ENCODE data around the gene WFIKKN1. TPM values are rescaled to one million over a fixed set of nuclear protein-coding genes. Genes with fewer than 3 reads are reported as not detected.

The WFIKKN1 gene
- total RNA-seq, 2 donors from 2014 or later: 0.45 to 0.53 TPM

DNA sequence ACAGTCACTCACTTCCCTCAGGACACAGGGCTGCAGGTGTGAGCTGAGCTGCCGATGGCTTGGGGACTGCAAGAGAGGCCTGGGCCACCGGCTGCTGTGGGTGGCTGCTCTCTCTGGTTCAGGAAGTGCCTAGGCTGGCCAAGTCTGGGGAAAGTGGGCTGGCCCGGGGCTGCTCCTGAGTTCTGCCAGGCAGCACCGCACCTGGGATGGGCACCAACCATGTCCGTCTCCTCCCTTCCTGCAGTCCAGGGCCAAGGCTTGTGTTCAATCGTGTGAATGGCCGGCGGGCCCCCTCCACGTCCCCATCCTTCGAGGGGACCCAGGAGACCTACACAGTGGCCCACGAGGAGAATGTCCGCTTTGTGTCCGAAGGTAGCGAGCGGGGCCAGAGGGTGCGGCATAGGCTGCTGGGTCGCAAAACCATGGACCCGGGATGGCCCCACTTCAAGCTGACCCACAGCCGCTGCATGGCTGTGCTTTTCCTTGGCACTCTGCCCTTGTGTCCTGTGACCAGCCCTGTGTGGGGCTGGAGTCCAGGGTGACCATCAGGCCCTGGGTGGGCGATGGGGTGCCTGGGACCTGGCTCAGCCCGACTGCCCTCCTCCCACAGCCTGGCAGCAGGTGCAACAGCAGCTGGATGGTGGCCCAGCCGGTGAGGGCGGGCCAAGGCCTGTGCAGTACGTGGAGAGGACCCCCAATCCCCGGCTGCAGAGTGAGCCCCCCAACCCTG is 16.6 kb downstream of the WFIKKN1 start:
- Mint-ChIP-seq H3K9me3 (no peaks in the 10 kb centered on the region), H3K4me1 (peaks cover 8% of the 10 kb centered on the region), H3K36me3 (ENCODE audit: low read depth) (peaks cover 11% of the 10 kb centered on the region), H3K4me3 (peak overlapping the region; percentile 73), H3K27me3 (no peaks in the 10 kb centered on the region), H3K27ac (no peak overlapping the region)
- no peak for ATAC-seq (replicated peaks)

DNA sequence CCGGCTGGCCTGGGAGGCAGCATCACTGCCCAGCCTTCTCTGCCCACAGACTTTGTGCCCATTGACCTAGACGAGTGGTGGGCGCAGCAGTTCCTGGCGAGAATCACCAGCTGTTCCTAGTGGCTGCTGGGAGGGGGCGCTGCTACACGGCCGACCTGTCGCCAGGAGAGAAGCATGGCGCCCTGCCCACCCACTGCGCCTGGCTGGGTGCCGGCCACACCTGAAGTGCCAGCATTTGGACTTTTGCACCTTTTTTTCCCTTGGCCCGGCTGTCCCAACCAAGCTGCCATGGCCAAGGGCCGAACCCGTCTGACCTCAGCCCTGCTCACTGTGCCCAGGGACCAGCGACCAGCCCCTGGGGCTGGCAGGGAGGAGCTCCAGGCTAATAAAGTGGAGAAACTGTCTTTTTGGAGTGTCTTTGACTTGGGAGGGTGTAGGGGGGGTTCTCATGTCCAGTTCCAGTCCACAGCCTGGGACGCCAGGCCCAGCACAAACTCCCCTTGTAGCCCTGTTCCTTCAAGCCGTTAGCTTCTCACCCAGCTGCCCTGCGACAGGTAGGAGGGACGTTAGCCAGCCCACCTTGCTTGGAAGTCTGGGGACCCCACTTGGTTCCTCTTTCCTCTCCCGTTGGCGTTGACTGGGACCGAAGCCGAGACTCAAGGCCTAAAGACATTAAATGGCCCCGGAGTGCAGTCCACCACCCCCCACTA is 17.4 kb downstream of the WFIKKN1 start:
- peak; percentile 22 for ATAC-seq (replicated peaks)
- Mint-ChIP-seq H3K27ac (peak overlapping the region; percentile 46), H3K36me3 (ENCODE audit: low read depth) (peaks cover 11% of the 10 kb centered on the region)

DNA sequence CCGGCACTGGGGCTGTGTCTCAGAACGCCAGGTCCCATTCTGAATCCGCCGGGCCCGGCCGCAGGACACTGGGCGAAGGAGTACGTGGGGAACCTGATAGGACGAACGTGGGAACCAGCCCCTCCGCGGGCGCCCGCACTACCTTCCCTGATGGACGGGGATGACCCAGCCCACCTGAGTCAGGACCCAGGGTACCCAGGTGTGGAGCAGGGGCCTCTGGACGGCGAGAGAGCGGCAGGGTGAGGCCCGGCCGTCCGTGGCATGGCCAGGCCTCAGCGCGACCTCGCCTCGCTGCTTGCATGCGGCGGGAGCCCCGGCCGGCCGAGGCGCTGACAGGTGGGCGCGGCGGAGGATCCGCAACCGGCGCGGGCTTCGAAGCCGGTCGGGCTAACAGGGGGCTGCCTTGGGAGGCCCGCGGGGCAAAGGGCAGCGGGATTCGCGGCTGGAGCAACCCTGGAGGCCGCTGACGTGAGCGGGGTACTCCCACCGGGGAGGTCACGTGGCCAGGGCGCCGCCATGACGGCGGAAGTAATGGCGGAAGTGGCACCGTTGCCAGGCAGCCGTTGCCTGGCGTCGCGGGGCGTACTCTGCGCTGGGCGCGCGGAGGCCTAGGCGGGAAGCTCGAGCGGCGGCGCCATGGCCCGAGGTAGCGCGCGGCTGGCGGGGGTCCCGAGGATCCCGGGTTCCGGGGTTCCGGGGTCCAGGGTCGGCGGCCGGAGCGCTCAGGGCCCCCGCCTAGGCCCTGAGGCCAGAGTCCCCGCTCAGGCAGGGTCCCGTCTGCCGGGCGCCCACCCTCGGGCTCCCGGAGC is 18.2 kb downstream of the WFIKKN1 start, which contains the start of gene WDR90:
TSS of gene WDR90 (plus strand) at position 585 of the 809 bp plus-strand sequence. CDS start at position 637, 52 bp downstream.
- Mint-ChIP-seq H3K9me3 (no peaks in the 10 kb centered on the region), H3K27ac (peak within 1 kb of the TSS; percentile 46), H3K4me1 (peaks cover 7% of the 10 kb centered on the region), H3K36me3 (ENCODE audit: low read depth) (peaks cover 6% of the 10 kb centered on the region), H3K27me3 (no peaks in the 10 kb centered on the region), H3K4me3 (peak within 1 kb of the TSS; percentile 73)
- ATAC-seq (replicated peaks): peak; percentile 97

More for the DNA sequence above, 17.4 kb downstream of the WFIKKN1 start:
- Mint-ChIP-seq H3K9me3 (no peaks in the 10 kb centered on the region), H3K4me1 (peaks cover 8% of the 10 kb centered on the region), H3K27me3 (no peaks in the 10 kb centered on the region), H3K4me3 (peak overlapping the region; percentile 73)

DNA sequence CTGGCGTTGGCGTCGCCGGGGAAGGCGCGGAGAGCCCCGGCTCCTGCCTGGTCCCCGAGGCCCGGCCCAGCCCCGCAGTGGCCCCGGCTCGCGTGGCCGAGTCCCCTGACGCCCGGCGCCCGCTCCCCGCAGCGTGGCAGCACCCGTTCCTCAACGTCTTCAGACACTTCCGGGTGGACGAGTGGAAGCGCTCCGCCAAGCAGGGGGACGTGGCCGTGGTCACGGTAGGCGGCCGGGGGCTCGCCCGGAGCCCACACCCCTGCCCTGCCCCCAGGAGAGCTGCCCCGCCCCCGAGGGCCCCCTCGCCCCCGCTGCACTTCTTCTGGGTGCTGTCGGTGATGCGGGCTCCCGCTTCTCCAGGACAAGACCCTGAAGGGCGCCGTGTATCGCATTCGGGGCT is 18.8 kb downstream of the WFIKKN1 start:
- Mint-ChIP-seq H3K27ac (no peak overlapping the region), H3K4me3 (peak overlapping the region; percentile 62), H3K4me1 (peaks cover under 1% of the 10 kb centered on the region), H3K36me3 (ENCODE audit: low read depth) (no peaks in the 10 kb centered on the region), H3K27me3 (no peaks in the 10 kb centered on the region), H3K9me3 (no peaks in the 10 kb centered on the region)
- ATAC-seq (replicated peaks): peak; percentile 27

DNA sequence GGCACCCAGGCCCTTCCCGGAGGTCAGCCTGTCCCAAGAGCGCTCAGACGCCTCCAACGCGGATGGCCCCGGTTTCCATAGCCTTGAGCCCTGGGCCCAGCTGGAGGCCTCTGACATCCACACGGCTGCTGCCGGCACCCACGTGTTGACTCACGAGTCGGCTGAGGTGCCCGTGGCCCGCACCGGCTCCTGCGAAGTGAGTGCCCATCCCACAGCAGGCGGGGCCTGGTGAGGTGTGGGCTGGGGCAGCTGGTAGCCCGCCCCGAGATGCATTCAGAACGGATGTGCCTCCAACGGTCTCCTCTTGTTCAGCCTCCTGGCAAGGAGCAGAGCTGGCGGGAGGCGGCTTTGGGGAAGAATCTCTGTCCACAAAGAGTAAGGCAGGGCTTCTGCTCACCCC is 21.1 kb downstream of the WFIKKN1 start:
- H3K27me3 Mint-ChIP-seq: no peaks in the 10 kb centered on the region
- no peak overlapping the region for H3K4me3 Mint-ChIP-seq
- no peak for ATAC-seq (replicated peaks)
- no peak overlapping the region for H3K27ac Mint-ChIP-seq
- no peaks in the 10 kb centered on the region for H3K36me3 Mint-ChIP-seq (ENCODE audit: low read depth)
- no peaks in the 10 kb centered on the region for H3K9me3 Mint-ChIP-seq
- H3K4me1 Mint-ChIP-seq: no peaks in the 10 kb centered on the region

DNA sequence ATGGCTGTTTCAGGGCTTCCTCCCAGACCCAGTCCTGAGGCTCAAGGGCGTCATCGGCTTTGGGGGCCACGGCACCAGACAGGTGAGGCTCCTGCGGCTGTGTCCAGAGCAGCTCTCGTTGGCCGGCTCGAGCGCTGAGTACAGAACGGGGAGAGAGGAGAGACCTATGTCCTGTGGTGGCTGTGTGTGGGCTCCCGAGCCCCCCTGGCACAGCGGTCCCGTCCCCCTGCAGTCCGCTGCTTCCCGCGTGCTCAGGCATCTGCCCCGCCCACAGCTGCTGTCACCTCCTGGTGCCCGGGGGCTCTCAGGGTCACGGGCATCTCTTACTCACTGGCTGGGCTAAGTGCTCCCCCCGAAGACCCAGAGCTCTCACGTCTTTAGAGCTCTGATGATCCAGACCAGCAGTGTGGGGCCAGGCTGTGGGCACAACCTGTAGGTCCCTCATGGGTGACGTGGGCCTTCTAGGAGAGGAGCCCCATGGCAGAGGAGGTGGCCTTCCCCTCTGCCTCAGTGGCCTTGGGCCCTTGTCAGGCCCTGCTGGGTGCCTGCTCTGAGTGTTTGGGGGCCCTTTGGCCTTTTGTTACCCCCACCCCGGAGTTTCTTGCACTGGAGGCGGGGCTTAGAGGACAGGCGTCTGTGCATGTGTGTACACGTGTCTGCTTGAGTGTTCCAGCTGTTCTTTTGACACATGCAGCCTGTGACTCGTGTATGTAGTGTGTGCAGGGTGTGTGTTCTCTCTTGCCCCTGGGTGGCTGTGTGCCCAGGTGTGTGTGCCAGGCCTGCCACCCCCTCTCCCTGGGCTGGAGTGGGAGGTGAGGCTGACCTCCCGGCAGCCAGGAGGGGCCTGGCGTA is 21.9 kb downstream of the WFIKKN1 start:
- no peak overlapping the region for H3K27ac Mint-ChIP-seq
- no peak for ATAC-seq (replicated peaks)
- H3K27me3 Mint-ChIP-seq: no peaks in the 10 kb centered on the region
- H3K36me3 Mint-ChIP-seq (ENCODE audit: low read depth): no peaks in the 10 kb centered on the region
- no peaks in the 10 kb centered on the region for H3K4me1 Mint-ChIP-seq
- H3K4me3 Mint-ChIP-seq: no peak overlapping the region
- H3K9me3 Mint-ChIP-seq: no peaks in the 10 kb centered on the region

DNA sequence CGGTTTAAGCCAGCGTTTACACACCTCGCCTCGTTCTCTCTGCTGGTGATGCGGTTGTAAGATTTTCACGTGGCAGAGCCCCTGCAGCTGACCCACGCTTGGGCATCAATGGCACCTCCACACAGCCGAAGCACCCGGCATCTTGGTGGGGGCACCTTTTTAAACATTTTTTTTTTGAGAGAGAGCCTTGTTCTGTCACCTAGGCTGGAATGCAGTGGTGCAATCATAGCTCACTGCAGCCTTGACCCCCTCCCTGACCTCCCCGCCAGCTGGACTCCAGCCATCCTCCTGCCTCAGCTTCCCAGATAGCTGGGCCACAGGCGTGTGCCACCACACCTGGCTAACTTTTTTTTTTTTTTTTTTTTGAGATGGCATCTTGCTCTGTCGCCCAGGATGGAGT is 23.2 kb downstream of the WFIKKN1 start:
- H3K36me3 Mint-ChIP-seq (ENCODE audit: low read depth): no peaks in the 10 kb centered on the region
- no peaks in the 10 kb centered on the region for H3K4me1 Mint-ChIP-seq
- H3K27me3 Mint-ChIP-seq: no peaks in the 10 kb centered on the region
- ATAC-seq (replicated peaks): no peak
- no peak overlapping the region for H3K27ac Mint-ChIP-seq
- H3K4me3 Mint-ChIP-seq: no peak overlapping the region
- H3K9me3 Mint-ChIP-seq: no peaks in the 10 kb centered on the region

DNA sequence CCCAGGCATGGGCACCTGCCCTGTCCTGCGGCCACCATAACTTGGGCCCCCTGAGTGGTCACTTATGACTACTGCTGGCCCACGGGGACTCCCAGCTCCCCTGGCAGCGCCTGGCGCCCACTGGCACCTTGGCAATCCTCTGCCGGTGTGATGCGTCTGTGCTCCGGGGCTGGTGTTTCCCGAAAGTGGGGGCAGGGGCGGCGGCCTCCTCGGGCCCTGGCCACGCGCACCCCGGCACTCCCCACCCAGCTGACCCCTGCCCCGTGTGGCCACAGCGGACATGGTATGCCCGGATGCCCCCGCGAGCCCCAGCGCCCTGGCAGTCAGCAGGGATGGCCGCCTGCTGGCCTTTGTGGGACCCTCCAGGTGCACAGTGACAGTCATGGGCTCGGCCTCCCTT is 26.7 kb downstream of the WFIKKN1 start:
- no peaks in the 10 kb centered on the region for H3K27me3 Mint-ChIP-seq
- H3K36me3 Mint-ChIP-seq (ENCODE audit: low read depth): no peaks in the 10 kb centered on the region
- H3K9me3 Mint-ChIP-seq: no peaks in the 10 kb centered on the region
- H3K27ac Mint-ChIP-seq: no peak overlapping the region
- no peak overlapping the region for H3K4me3 Mint-ChIP-seq
- no peak for ATAC-seq (replicated peaks)
- H3K4me1 Mint-ChIP-seq: no peaks in the 10 kb centered on the region

DNA sequence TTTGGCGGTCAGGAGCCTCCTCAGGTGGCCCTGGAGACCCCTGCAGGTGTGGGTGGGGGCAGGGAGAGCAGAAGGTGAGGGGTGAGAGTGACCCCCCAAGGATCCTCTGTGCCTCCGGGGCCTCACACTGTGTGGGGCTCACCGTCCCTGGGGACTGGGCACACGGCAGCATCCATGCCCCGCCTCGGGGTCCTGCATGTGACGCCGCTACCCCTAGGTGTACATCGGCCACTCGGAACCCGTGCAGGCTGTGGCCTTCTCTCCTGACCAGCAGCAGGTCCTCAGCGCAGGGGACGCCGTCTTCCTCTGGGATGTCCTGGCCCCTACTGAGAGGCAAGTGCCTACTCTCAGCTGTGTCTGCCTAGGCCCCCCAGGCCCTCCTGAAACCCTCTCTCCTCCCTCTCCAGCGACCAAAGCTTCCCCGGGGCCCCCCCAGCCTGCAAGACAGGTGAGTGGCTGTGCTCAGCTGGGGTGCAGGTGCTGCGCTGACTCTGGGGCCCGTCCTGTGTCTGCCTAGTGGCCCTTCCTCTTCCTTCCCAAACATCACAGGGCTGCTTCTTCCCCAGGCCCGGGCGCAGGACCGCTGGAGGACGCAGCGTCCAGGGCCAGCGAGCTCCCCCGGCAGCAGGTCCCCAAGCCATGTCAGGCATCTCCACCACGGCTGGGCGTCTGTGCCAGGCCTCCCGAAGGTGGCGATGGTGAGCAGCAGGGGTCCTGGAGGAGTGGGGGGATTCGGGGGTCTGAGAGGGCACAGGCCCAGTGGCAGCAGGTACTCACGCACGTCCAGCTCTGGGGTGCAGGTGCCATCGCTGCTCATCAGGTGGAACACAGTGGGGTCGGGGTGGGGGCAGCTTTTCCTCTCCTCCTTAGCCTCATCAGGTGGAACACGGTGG is 28.1 kb downstream of the WFIKKN1 start:
- H3K4me3 Mint-ChIP-seq: no peak overlapping the region
- no peaks in the 10 kb centered on the region for H3K4me1 Mint-ChIP-seq
- H3K27me3 Mint-ChIP-seq: no peaks in the 10 kb centered on the region
- ATAC-seq (replicated peaks): no peak
- H3K36me3 Mint-ChIP-seq (ENCODE audit: low read depth): no peaks in the 10 kb centered on the region
- H3K9me3 Mint-ChIP-seq: no peaks in the 10 kb centered on the region
- H3K27ac Mint-ChIP-seq: no peak overlapping the region

DNA sequence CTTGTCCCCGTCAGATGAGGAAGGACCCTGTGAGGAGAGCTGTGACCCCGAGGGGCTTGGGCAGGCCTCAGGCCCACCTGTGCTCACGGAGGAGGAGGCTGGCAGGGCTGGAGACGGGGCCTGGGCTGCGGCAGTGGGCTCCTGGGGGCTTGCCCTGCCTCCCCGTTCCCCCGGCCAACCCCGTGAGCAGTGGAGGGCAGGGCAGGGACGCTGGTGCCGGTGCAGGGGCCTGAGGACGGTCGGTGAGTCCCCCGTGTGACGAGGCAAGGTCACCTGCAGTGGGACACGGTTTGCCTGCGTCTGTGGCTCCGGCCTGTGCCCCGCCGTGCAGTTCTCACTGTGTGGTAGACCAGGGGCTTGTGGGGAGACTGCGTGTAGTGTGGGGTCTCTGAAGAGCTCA is 28.8 kb downstream of the WFIKKN1 start:
- H3K4me1 Mint-ChIP-seq: no peaks in the 10 kb centered on the region
- no peaks in the 10 kb centered on the region for H3K27me3 Mint-ChIP-seq
- no peaks in the 10 kb centered on the region for H3K9me3 Mint-ChIP-seq
- H3K4me3 Mint-ChIP-seq: no peak overlapping the region
- no peaks in the 10 kb centered on the region for H3K36me3 Mint-ChIP-seq (ENCODE audit: low read depth)
- no peak overlapping the region for H3K27ac Mint-ChIP-seq
- no peak for ATAC-seq (replicated peaks)

DNA sequence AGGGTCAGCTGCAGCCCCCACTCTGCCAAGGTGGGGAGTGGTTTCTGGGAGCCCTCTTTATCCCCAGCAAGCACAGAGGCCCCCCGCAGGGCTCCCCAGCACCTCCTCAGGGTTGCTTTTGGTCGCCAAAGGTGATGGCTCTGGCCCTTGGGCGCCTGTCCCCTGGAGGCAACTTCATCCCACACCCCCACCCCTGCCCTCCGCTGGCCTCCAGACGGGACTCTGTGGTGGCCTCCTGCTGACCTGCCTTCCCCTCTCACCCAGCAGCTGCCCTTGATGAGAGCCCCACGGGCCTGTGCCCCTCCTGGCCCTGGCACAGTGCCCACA is 29.3 kb downstream of the WFIKKN1 start:
- H3K4me1 Mint-ChIP-seq: no peaks in the 10 kb centered on the region
- H3K27me3 Mint-ChIP-seq: no peaks in the 10 kb centered on the region
- H3K9me3 Mint-ChIP-seq: no peaks in the 10 kb centered on the region
- peak; percentile 2 for ATAC-seq (replicated peaks)
- no peak overlapping the region for H3K27ac Mint-ChIP-seq
- H3K36me3 Mint-ChIP-seq (ENCODE audit: low read depth): no peaks in the 10 kb centered on the region
- no peak overlapping the region for H3K4me3 Mint-ChIP-seq

DNA sequence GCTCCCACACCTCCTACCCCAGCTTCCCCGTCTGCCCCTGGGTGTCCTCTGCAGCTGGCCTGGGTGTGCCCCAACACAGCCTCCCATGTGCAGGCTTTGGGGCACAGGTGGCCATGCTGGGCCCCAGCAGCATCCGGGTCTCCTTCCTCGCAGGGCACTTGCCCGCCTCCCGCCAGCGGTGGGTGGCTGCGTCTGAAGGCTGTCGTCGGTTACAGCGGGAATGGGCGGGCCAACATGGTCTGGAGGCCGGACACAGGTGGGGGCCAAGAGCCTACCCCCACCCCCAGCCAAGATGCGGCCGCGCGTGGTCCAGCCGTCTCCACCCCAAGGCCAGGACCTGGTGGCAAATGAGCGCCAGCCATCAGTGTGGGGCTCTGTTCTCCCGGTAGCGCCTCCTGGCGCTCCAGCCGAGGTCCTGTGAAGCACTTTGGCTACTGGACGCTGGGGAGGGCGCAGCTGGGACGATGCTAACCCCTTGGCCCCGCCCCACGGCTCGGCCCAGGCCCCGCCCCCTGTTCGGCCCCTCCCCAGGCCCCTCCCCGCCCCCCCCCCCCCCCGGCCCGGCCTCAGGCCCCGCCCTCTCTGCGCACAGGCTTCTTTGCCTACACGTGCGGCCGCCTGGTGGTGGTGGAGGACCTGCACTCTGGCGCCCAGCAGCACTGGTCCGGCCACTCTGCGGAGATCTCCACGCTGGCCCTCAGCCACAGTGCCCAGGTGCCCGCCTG is 29.8 kb downstream of the WFIKKN1 start:
- no peak overlapping the region for H3K27ac Mint-ChIP-seq
- peak overlapping the region; percentile 17 for H3K4me3 Mint-ChIP-seq
- H3K9me3 Mint-ChIP-seq: no peaks in the 10 kb centered on the region

More for the DNA sequence above, 29.8 kb downstream of the WFIKKN1 start:
- Mint-ChIP-seq H3K27me3 (no peaks in the 10 kb centered on the region), H3K4me1 (no peaks in the 10 kb centered on the region), H3K36me3 (ENCODE audit: low read depth) (no peaks in the 10 kb centered on the region)
- ATAC-seq (replicated peaks): peak; percentile 79
